Activated T-cell treated with anti-CD3 and anti-CD28 coated beads, Interleukin-2, amount 50 U/mL, for 72 hours (primary cell): ENCODE measurements around the gene FLCN. TPM values are rescaled to one million over a fixed set of nuclear protein-coding genes. Genes with fewer than 3 reads are reported as not detected.
"Not testable (repeated sequence)": the region's sequence is repeated elsewhere in the genome, so short reads cannot be mapped to it uniquely, and the experiment has no call there.

ENCODE experiments used
- ATAC-seq, 2 donors: fragments of 150-1000 bp; cut with Tn5 transposase; replicated peaks in 1 of 2; 2 replicates each; pipeline ENCODE4 v1.10.0; 2021; ENCODE audit warnings: moderate library complexity in 2 of 2, mild to moderate bottlenecking in 1 of 2
- DNase-seq, 2 donors: peaks; one replicate each; pipeline ENCODE4 v3.0.0; 2021 to 2022; ENCODE audit warnings: mixed read lengths in 1 of 2
- H3K27ac Mint-ChIP-seq: one replicate; pipeline ENCODE4 v1.8.0; 2022; ENCODE audit warnings: mild to moderate bottlenecking, moderate library complexity, mixed read lengths
- H3K27me3 Mint-ChIP-seq: one replicate; pipeline ENCODE4 v1.8.0; 2022; ENCODE audit warnings: low read depth, mixed read lengths
- H3K36me3 Mint-ChIP-seq, 2 donors: one replicate each; pipeline ENCODE4 v1.8.0; 2022; ENCODE audit warnings: mixed read lengths in 2 of 2, mild to moderate bottlenecking in 1 of 2; ENCODE audit not compliant: insufficient read depth in 2 of 2
- H3K4me1 Mint-ChIP-seq: one replicate; pipeline ENCODE4 v1.8.0; 2022; ENCODE audit warnings: low read depth, mixed read lengths
- H3K4me3 Mint-ChIP-seq, 2 donors: one replicate each; pipeline ENCODE4 v1.8.0; 2022; ENCODE audit warnings: mild to moderate bottlenecking in 2 of 2, mixed read lengths in 2 of 2, moderate library complexity in 2 of 2
- H3K9me3 Mint-ChIP-seq, 2 donors: one replicate each; pipeline ENCODE4 v1.8.0; 2022; ENCODE audit warnings: mixed read lengths in 2 of 2
- total RNA-seq, 2 donors: library from RNA; stranded (reverse); gene quantifications; one replicate each; pipeline ENCODE4 v1.2.3, GENCODE V29; 2022

Gene FLCN
- total RNA-seq, 2 donors from 2014 or later, result 27.3 to 29.2 TPM

DNA sequence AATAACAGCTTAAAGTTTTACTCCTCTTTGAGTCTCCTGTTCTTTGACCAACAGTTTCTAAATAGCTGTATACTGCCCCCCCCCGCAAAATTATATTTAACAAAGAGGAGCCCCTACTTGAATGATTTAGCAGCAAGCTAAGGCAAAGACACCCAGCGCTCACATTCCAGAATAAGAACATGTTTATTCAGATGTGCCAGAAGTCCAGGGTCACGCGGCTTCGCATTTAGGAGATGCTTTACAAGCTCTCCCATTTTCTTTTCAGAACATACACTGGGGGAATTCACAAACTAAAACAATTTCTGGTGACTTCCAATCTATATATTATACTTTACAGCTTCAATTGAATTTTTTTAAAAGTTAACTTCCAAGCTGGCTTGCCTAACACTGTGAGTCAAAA lies 36.1 kb downstream of the FLCN start:
- Mint-ChIP-seq H3K27me3 (no peaks in the 10 kb centered on the region), H3K27ac (peak overlapping the region; percentile 51), H3K9me3 (no peaks in the 10 kb centered on the region), H3K4me1 (peaks cover 34% of the 10 kb centered on the region), H3K4me3 (no peak overlapping the region), H3K36me3 (peaks cover 1 to 5% of the 10 kb centered on the region in 2 donors)
- DNase-seq (no peak), ATAC-seq (no peak)

DNA sequence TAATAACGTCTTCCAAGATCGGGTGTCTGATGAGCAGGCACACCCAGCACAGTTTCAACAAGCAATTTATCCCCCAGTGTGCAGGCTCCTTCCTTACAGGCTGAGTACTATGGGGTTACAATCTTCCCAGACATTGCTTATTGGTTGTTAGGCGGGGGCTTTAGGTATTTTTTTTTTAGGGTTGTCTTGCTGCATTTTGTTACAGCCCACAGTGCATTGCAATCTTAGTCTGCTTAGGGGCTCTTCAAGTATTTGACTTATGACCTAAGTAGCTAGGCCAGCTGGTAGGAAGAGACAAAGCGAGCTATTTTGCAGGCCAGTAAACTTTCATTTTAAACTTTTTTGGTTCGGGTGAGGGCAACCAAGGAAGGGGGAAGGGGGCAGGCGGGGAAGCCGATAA lies 36.7 kb downstream of the FLCN start:
- peaks cover 34% of the 10 kb centered on the region for H3K4me1 Mint-ChIP-seq
- no peak for DNase-seq
- no peaks in the 10 kb centered on the region for H3K27me3 Mint-ChIP-seq
- ATAC-seq, result no peak
- no peak overlapping the region for H3K27ac Mint-ChIP-seq
- H3K9me3 Mint-ChIP-seq, result no peaks in the 10 kb centered on the region
- H3K4me3 Mint-ChIP-seq, result no peak overlapping the region
- peaks cover 1 to 5% of the 10 kb centered on the region in 2 donors for H3K36me3 Mint-ChIP-seq

DNA sequence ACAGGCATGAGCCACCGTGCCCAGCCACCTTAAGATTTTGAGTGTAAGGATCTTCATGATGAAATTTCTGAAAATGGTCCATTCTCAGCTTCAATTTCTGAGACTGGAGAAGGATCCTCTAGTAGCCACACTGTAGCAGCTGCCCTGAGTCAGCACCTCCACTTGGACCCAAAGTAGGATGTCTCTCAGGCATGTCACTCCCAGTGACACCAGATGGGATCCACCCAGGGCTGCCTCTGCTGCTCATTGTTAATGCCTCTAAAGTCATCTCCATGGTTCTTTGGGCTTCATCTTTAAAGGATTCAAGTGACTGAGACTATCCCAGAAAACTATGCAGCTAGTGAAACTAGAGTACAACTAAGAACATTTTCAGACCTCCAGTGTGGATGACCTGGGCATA lies 38.7 kb downstream of the FLCN start:
- Mint-ChIP-seq H3K36me3 (peaks cover 1 to 5% of the 10 kb centered on the region in 2 donors), H3K4me3 (no peak overlapping the region), H3K27me3 (no peaks in the 10 kb centered on the region), H3K27ac (no peak overlapping the region), H3K4me1 (peaks cover 17% of the 10 kb centered on the region), H3K9me3 (no peaks in the 10 kb centered on the region)
- DNase-seq (no peak), ATAC-seq (no peak)

DNA sequence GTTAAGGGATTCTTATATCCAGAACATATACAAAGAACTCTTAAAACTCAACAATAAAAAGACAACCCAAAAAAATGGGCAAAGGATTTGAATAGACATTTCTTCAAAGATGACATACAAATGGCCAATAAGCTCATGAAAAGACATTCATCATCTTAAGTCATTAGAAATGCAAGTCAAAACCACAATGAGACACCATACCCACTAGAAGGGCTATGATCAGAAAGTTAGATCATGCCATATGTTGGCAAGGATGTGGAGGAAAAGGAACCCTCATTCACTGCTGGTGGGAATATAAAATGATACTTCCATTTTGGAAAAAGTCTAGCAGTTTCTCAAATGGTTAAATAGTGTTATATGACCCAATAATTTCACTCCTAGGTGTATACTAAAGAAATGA lies 40.2 kb downstream of the FLCN start:
- peaks cover 17% of the 10 kb centered on the region for H3K4me1 Mint-ChIP-seq
- no peak for DNase-seq
- H3K9me3 Mint-ChIP-seq, result no peaks in the 10 kb centered on the region
- no peak overlapping the region for H3K27ac Mint-ChIP-seq
- no peak overlapping the region for H3K4me3 Mint-ChIP-seq
- ATAC-seq, result no peak
- no peaks in the 10 kb centered on the region for H3K27me3 Mint-ChIP-seq
- peaks cover 0 to 5% of the 10 kb centered on the region in 2 donors for H3K36me3 Mint-ChIP-seq

DNA sequence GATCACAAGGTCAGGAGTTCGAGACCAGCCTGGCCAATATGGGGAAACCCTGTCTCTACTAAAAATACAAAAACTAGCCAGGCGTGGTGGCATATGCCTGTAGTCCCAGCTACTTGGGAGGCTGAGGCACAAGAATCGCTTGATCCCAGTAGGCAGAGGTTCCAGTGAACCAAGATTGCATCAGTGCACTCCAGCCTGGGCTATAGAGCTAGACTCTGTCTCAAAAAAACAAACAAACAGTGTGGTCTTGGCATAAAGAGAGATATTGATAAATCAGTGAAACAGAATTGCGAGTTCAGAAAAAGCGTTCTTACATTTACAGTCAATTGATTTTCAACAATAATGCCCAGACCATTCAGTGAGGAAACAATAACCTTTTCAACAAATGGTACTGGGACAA lies 41.5 kb downstream of the FLCN start:
- H3K4me1 Mint-ChIP-seq, result peaks cover 17% of the 10 kb centered on the region
- not testable (repeated sequence) for H3K4me3 Mint-ChIP-seq, DNase-seq, ATAC-seq, H3K27ac Mint-ChIP-seq, H3K27me3 Mint-ChIP-seq, H3K36me3 Mint-ChIP-seq, H3K9me3 Mint-ChIP-seq

DNA sequence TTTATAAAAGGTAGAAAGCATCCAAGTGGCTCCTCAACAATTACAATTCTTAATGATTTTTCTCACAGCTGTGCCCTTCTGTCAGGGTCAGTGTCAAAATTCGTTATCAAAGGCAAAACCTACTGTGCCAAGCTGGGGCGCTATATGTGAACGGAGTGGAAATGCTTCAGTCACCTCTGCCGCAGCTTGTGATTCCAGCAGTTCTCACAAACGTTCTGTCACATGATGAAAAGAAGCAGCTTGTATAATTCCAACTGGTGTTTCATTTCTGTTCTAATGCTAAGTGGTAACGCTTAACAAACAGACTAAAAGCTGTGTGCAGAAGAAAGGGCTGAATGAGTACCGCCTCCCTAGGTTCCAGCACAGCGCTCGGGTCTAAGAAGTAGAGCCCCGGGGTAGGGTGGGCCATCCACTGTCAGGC lies 45.0 kb downstream of the FLCN start:
- no peak for DNase-seq
- H3K27ac Mint-ChIP-seq, result no peak overlapping the region
- H3K36me3 Mint-ChIP-seq, result no peaks in the 10 kb centered on the region
- no peak for ATAC-seq
- no peaks in the 10 kb centered on the region for H3K9me3 Mint-ChIP-seq
- H3K27me3 Mint-ChIP-seq, result no peaks in the 10 kb centered on the region
- peaks cover 5% of the 10 kb centered on the region for H3K4me1 Mint-ChIP-seq
- H3K4me3 Mint-ChIP-seq, result no peak overlapping the region

DNA sequence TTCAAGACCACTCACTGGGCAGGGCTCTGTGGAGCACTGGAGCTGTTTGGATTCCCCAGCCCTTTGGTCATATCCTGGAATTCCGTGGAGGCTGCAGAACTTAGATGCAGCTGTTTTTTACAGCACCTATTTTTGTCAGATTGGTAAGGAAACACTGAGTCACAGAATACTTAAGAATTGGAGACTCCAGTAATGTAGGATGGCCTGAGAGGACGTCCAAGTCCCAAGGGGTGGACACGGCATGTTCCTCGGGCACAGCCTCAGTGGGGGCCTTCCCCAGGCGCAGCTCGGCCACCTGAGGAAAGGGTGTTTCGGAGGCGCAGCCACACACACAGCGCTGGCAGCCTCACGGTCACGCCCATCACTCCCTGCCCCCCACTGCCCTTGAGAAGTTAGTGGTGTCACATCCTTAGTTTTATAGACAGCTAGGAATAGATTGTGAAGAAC lies 45.6 kb downstream of the FLCN start:
- H3K27ac Mint-ChIP-seq, result no peak overlapping the region

DNA sequence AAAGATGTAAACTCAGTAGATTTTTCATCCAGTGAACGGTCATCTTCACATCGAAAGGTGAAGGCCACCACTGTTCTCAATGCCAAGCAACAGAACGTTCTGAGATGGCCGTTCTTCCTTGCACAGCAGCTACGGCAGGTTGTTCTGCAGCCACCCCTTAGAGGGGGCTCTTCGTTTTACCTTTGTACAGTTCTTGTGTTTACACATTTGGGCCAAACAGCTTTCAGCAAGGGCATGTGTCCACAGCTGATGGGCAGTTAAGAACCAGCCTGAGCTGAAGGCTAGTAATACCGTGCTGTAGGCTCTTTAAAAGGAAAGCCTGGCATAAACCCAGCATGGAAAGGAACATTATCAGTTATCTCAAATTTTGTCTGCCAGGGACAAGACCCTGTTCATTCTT lies 46.8 kb downstream of the FLCN start:
- no peak for ATAC-seq
- Mint-ChIP-seq H3K4me1 (peaks cover 18% of the 10 kb centered on the region), H3K27ac (no peak overlapping the region), H3K9me3 (no peaks in the 10 kb centered on the region), H3K36me3 (no peaks in the 10 kb centered on the region), H3K4me3 (no peak overlapping the region), H3K27me3 (no peaks in the 10 kb centered on the region)
- DNase-seq, result no peak

More for the DNA sequence above, 45.6 kb downstream of the FLCN start:
- H3K4me1 Mint-ChIP-seq, result peaks cover 6% of the 10 kb centered on the region
- no peaks in the 10 kb centered on the region for H3K27me3 Mint-ChIP-seq
- H3K4me3 Mint-ChIP-seq, result no peak overlapping the region
- no peaks in the 10 kb centered on the region for H3K9me3 Mint-ChIP-seq
- no peak for DNase-seq
- no peak for ATAC-seq
- no peaks in the 10 kb centered on the region for H3K36me3 Mint-ChIP-seq

DNA sequence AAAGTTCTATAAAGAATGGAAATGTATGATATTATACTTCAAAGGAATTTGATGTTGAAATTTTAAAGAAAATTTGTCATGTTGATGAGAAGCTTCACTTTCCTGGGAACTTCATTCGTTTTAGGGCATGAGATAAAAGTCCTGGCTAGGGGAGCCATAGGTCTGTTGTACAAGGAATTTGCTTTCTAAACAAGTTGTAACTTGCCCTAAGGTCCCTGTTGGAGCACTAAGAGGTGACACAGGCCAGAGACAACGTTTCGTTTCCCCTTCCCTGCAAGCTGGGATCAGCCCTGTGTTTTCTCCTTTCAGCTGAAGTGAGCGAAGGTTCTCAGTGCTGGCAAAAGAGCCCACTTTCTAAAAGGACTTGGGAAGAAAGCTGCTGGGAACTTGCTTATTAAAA lies 47.4 kb downstream of the FLCN start:
- DNase-seq (no peak), ATAC-seq (no peak)
- H3K4me3 Mint-ChIP-seq, result no peak overlapping the region
- peaks cover 0 to 1% of the 10 kb centered on the region in 2 donors for H3K36me3 Mint-ChIP-seq
- no peaks in the 10 kb centered on the region for H3K27me3 Mint-ChIP-seq
- peaks cover 24% of the 10 kb centered on the region for H3K4me1 Mint-ChIP-seq
- no peak overlapping the region for H3K27ac Mint-ChIP-seq
- no peaks in the 10 kb centered on the region for H3K9me3 Mint-ChIP-seq

DNA sequence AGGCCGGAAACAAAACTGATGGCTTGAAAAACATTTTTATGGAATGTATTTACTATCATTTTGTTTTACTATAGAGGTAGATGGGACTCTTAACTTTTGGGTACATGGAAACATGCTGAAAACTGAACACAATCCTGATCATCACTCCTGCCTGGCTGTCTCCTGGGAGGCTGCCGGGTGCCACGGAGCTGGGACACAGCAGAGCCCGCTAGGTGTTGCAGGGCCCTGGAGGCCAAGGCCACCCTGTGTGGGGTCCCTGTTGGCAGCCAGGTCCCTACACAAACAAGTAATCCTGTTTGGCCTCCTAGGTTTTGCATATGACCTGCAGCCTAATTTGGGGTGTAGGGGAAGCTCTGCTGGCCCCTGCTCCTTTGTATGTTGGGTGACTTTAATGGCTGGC lies 48.4 kb downstream of the FLCN start:
- ATAC-seq (no peak), DNase-seq (no peak)
- H3K4me1 Mint-ChIP-seq, result peaks cover 34% of the 10 kb centered on the region
- peaks cover 0 to 4% of the 10 kb centered on the region in 2 donors for H3K36me3 Mint-ChIP-seq
- no peak overlapping the region for H3K4me3 Mint-ChIP-seq
- H3K27me3 Mint-ChIP-seq, result no peaks in the 10 kb centered on the region
- H3K9me3 Mint-ChIP-seq, result no peaks in the 10 kb centered on the region
- no peak overlapping the region for H3K27ac Mint-ChIP-seq

DNA sequence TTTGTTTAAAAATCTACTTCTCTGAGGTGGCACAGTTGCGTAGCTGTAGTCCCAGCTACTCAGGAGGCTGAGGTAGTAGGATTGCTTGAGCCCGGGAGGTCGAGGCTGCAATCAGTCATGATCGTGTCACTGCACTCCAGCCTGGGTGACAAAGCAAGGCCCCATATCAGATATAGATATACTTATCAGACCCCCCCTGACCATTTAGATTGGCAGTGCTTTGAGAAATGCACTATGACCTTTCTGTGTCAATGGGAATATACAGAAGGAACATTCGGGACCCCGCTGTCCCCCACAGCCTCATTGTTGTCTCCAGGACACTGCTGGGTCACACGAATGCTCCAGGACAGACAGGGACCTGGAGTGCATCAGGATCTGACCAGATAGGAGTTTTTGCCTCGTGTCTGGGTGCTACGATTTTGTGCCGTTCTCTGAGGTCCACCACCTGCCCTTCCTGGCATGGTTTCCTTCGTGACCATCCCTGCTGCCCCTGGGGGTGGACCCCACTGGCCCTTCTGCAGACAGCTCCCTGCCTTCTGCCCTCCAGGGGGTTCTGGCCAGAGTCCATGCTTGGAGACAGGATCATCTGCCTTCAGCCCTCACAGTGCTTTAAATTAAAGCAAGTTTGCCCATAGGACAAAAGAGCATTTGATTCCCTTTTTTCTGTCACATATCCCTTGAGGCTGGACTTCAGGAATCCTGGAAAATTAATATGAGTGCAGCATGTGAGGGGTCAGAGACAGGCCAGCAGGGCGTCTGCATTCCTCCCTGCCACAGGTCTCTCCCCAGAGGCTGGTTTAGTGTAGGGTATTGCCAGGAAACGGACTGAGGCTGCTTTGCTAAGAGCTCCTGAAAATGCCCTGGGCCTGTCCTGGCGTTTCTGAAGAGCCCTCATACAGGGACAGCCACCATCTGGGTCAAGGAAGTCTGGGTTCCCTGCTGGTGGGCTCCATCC lies 50.1 kb downstream of the FLCN start:
- no peaks in the 10 kb centered on the region for H3K27me3 Mint-ChIP-seq
- ATAC-seq (no peak), DNase-seq (no peak)
- H3K4me3 Mint-ChIP-seq, result peak overlapping the region; percentile 61 to 90
- no peaks in the 10 kb centered on the region for H3K9me3 Mint-ChIP-seq
- H3K27ac Mint-ChIP-seq, result peak overlapping the region; percentile 97
- peaks cover 47% of the 10 kb centered on the region for H3K4me1 Mint-ChIP-seq
- H3K36me3 Mint-ChIP-seq, result peaks cover 0 to 6% of the 10 kb centered on the region in 2 donors

DNA sequence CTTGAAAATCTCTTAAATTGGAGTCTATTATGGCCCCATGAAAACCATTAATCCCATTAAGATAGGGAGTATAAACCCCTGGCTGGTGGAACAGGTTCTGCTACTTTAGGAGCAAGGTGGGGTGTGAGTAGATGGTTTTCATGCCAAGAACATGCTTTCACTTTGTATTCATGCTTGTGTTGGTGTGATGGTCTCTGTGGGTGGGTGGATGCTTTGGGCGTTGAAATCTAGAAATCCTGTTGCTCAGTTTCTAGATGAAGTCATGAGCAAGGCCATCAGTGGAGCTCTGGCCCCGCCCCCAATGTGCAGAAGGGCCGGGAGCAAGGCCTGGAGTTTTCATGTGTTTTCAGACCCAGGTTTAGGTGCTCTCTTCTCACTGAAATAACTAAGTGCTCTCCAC lies 50.9 kb downstream of the FLCN start:
- Mint-ChIP-seq H3K27ac (peak overlapping the region; percentile 97), H3K4me3 (peak overlapping the region; percentile 61 to 90), H3K27me3 (no peaks in the 10 kb centered on the region), H3K36me3 (peaks cover 0 to 6% of the 10 kb centered on the region in 2 donors), H3K4me1 (peaks cover 55% of the 10 kb centered on the region), H3K9me3 (no peaks in the 10 kb centered on the region)
- DNase-seq (peak; percentile 70 to 71), ATAC-seq (peak; percentile 74 to 77)

DNA sequence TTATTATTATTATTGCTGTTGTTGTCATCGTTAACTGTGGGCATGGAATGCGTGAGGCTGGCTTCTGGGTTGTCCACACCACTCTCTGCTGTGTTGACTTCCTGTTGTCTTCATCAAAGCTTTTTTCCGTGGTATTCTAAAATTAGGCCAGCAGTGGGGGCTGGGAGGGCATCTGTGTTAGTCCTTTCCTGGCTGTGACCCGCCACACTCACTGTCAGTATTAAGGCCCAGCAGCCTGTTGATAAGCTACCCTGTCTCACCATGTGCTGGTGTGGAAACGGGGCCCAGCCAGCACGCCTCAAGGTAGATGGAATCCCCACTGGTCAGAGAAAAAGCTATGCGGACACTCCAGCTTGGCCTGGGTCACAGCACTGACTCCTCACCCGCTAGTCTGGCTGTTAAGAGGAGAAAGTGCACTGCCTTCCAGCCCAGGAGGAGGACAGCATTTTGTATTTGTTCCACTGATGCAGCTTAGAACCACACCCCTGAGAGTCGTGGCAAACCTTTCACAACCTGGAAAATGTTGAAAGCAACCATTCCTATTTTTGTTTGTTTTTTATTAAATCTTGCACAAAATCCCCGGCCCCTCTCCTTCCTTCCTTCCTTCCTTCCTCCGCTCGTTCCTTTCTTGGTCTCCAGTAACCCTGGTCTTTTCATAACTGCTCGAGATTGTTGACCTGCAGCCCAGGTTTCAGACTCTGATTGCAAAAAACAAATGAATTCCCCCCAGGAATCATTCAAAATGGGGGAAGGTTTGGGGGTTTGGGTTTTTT lies 51.8 kb downstream of the FLCN start:
- not testable (repeated sequence) for ATAC-seq, DNase-seq, H3K27me3 Mint-ChIP-seq, H3K9me3 Mint-ChIP-seq
- peak overlapping the region; percentile 61 to 90 for H3K4me3 Mint-ChIP-seq
- H3K36me3 Mint-ChIP-seq, result peaks cover 4 to 12% of the 10 kb centered on the region in 2 donors
- H3K27ac Mint-ChIP-seq, result peak overlapping the region; percentile 97
- H3K4me1 Mint-ChIP-seq, result peaks cover 64% of the 10 kb centered on the region
